B cell (primary cell): Measurements from ENCODE around the gene ADARB2.
"Not testable (repeated sequence)": the region's sequence is repeated elsewhere in the genome, so short reads cannot be mapped to it uniquely, and the experiment has no call there.

Source experiments
- EZH2 ChIP-seq: IDR thresholded peaks from 2 replicates; pipeline ENCODE4 v1.6.1; 2012; ENCODE audit warnings: borderline replicate concordance, low read depth, mild to moderate bottlenecking, moderate library complexity, low read length; ENCODE audit not compliant: insufficient read depth, poor library complexity, severe bottlenecking
- TF ChIP-seq, protein P1 (sequence below): fragments of 200-600 bp; IDR thresholded peaks from one replicate; pipeline ENCODE4 v1.8.0; 2022; ENCODE audit warnings: antibody characterized with exemption, mild to moderate bottlenecking

DNA sequence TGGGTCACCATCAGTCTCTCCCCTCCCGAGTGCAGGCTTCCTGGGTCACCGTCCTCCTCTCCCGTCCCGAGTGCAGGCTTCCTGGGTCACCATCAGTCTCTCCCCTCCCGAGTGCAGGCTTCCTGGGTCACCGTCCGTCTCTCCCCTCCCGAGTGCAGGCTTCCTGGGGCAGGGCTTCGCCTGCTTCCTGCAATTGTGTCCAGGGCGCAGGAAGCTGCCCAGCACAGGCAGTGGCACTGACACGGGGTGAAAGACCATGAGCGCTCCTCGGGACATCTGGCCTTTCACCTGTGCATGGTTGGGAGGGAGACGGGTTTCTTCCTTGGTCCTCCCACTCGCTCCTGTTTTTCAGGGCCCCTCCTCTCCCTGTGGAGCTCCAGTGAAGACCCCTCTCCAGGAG, 339.2 kb downstream of the ADARB2 start:
- TF ChIP-seq, protein P1, sequence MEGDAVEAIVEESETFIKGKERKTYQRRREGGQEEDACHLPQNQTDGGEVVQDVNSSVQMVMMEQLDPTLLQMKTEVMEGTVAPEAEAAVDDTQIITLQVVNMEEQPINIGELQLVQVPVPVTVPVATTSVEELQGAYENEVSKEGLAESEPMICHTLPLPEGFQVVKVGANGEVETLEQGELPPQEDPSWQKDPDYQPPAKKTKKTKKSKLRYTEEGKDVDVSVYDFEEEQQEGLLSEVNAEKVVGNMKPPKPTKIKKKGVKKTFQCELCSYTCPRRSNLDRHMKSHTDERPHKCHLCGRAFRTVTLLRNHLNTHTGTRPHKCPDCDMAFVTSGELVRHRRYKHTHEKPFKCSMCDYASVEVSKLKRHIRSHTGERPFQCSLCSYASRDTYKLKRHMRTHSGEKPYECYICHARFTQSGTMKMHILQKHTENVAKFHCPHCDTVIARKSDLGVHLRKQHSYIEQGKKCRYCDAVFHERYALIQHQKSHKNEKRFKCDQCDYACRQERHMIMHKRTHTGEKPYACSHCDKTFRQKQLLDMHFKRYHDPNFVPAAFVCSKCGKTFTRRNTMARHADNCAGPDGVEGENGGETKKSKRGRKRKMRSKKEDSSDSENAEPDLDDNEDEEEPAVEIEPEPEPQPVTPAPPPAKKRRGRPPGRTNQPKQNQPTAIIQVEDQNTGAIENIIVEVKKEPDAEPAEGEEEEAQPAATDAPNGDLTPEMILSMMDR = not testable (repeated sequence)
- TF ChIP-seq EZH2 = not testable (repeated sequence)
